Osteoblast (primary cell): Measurements from ENCODE around the gene RAP1B. TPM values are rescaled to one million over a fixed set of nuclear protein-coding genes. Genes with fewer than 3 reads are reported as not detected.

Experiments used
- DNase-seq: peaks from one replicate; pipeline ENCODE4 v3.0.0; 2011; ENCODE audit warnings: low spot score, mixed read lengths; ENCODE audit not compliant: insufficient read length; ENCODE audit errors: missing footprints
- H2AFZ ChIP-seq: 2 replicates; pipeline ENCODE4 v1.6.0; 2011; ENCODE audit warnings: mild to moderate bottlenecking, low read length
- H3K27ac ChIP-seq: 2 replicates; pipeline ENCODE4 v1.5.1; 2011; ENCODE audit warnings: mild to moderate bottlenecking, low read depth, low read length, moderate library complexity
- H3K27me3 ChIP-seq: 2 replicates; pipeline ENCODE4 v1.6.0; 2012; ENCODE audit warnings: mild to moderate bottlenecking, control low read depth, inconsistent platforms, low read length, moderate library complexity; ENCODE audit not compliant: insufficient read depth
- H3K36me3 ChIP-seq: 2 replicates; pipeline ENCODE4 v1.5.1; 2011; ENCODE audit warnings: mild to moderate bottlenecking, low read length, control low read depth, moderate library complexity; ENCODE audit not compliant: insufficient read depth
- H3K4me1 ChIP-seq: 2 replicates; pipeline ENCODE4 v1.5.1; 2011; ENCODE audit warnings: mild to moderate bottlenecking, low read length, control low read depth, moderate library complexity; ENCODE audit not compliant: insufficient read depth
- H3K4me2 ChIP-seq: 2 replicates; pipeline ENCODE4 v1.6.0; 2011; ENCODE audit warnings: mild to moderate bottlenecking, low read length; ENCODE audit not compliant: insufficient read depth
- H3K4me3 ChIP-seq: fragments of 200-600 bp; sonication (generic); 3 replicates; pipeline ENCODE4 v1.5.1; 2012; ENCODE audit warnings: mild to moderate bottlenecking, low read length, inconsistent platforms; ENCODE audit not compliant: insufficient read depth
- H3K79me2 ChIP-seq: 2 replicates; pipeline ENCODE4 v1.6.0; 2012; ENCODE audit warnings: mild to moderate bottlenecking, low read length, control low read depth, inconsistent platforms; ENCODE audit not compliant: insufficient read depth
- H3K9me3 ChIP-seq: 2 replicates; pipeline ENCODE4 v1.5.1; 2011; ENCODE audit warnings: low read depth, low read length, control low read depth
- H4K20me1 ChIP-seq: 2 replicates; pipeline ENCODE4 v1.6.0; 2012; ENCODE audit warnings: mild to moderate bottlenecking, low read length, control low read depth; ENCODE audit not compliant: insufficient read depth
- total RNA-seq: library from RNA; depleted of rRNA; stranded (reverse); fragments of >200 nt; gene quantifications from 2 replicates; pipeline ENCODE4 v1.2.3, GENCODE V29; 2012
- TF ChIP-seq, protein P1 (sequence below): IDR thresholded peaks from 2 replicates; pipeline ENCODE4 v1.5.1; 2011; ENCODE audit warnings: mild to moderate bottlenecking, low read depth, low read length, moderate library complexity; ENCODE audit errors: extremely low read depth

RAP1B gene
- total RNA-seq, 1 donor = 243 TPM

DNA sequence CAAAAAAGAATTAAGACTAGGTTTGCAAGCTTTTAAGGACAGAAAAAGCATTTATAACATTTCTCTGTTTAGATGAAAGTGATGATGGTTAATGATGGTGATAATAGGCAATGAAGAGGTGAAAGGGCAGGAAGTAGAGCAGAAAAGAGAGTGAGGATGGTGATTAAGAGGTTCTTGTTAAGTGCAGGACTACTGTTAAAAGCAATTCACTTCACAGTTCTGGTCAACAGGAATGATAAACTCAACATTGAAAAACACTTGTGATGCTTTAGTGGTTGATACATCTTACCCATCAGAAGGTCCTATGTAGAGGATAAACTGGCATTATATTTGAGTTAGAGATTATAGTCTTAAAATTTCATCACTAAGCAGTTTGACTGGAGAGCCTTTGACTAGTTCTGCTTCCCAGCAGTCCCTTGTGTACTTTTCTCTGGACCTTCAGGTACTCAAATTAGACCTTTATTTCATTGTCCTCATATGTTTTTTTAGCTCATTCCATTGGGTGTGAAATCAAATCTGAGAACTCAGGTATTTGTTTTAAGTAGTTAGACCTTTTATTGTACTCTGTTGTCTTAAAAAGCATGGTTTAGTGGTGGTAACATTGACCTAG lies 10.9 kb downstream of the RAP1B start:
- DNase-seq = no peak
- Histone ChIP-seq H3K4me1 (peaks cover 68% of the 10 kb centered on the region), H3K4me2 (peak overlapping the region; percentile 6), H3K27me3 (no peaks in the 10 kb centered on the region), H3K27ac (peak overlapping the region; percentile 60), H3K79me2 (peaks cover 97% of the 10 kb centered on the region), H4K20me1 (peaks cover 74% of the 10 kb centered on the region), H3K4me3 (no peak overlapping the region), H3K36me3 (peaks cover 11% of the 10 kb centered on the region), H3K9me3 (no peaks in the 10 kb centered on the region), H2AFZ (no peak overlapping the region)
- TF ChIP-seq, protein P1, sequence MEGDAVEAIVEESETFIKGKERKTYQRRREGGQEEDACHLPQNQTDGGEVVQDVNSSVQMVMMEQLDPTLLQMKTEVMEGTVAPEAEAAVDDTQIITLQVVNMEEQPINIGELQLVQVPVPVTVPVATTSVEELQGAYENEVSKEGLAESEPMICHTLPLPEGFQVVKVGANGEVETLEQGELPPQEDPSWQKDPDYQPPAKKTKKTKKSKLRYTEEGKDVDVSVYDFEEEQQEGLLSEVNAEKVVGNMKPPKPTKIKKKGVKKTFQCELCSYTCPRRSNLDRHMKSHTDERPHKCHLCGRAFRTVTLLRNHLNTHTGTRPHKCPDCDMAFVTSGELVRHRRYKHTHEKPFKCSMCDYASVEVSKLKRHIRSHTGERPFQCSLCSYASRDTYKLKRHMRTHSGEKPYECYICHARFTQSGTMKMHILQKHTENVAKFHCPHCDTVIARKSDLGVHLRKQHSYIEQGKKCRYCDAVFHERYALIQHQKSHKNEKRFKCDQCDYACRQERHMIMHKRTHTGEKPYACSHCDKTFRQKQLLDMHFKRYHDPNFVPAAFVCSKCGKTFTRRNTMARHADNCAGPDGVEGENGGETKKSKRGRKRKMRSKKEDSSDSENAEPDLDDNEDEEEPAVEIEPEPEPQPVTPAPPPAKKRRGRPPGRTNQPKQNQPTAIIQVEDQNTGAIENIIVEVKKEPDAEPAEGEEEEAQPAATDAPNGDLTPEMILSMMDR = no peak

DNA sequence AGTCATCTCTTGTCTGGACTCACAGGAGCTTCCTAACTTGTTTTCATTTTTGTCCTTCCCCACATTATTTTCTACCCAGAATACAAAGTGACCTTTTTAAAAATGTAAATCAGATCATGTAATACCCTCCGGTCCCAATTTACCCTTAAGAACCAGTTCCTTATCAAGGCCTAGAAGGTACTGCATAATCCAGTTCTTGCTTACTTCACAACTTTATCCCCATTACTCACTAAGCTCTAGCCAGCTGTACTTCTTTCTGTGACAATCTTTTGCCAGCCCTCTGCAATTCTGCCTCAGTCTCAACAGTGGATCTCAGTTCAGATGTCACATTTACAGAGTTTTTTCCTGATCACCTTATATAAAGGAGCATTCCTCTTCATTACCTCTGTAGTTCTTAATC lies 11.6 kb downstream of the RAP1B start:
- TF ChIP-seq, protein P1 = no peak
- DNase-seq = no peak
- Histone ChIP-seq H3K27ac (peak overlapping the region; percentile 60), H3K9me3 (no peaks in the 10 kb centered on the region), H3K4me3 (no peak overlapping the region), H3K36me3 (peaks cover 18% of the 10 kb centered on the region), H2AFZ (no peak overlapping the region), H4K20me1 (peaks cover 80% of the 10 kb centered on the region), H3K79me2 (peaks cover 98% of the 10 kb centered on the region), H3K27me3 (no peaks in the 10 kb centered on the region), H3K4me2 (peak overlapping the region; percentile 6), H3K4me1 (peaks cover 62% of the 10 kb centered on the region)

DNA sequence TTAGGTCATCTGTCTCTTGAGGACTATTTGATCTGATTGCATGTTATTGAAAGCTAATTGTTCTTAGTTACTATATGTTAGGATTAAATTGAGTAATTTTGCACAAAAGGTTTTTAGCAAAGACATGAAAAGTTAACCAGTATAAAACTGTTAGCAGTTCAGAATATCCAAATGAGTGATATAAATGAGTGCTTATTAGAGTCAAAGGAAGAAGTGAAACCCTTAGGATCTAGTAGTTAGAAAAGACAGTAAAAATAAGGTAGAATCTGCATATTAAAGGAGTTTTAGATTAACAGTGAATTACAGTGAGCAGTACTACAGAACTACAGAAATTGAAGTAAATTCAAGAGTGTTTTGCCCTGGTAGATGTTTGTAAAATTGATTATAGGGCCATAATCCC lies 12.4 kb downstream of the RAP1B start:
- Histone ChIP-seq H3K4me1 (peaks cover 54% of the 10 kb centered on the region), H3K9me3 (no peaks in the 10 kb centered on the region), H3K27ac (peak overlapping the region; percentile 60), H3K4me3 (no peak overlapping the region), H3K36me3 (peaks cover 26% of the 10 kb centered on the region), H3K79me2 (peaks cover 100% of the 10 kb centered on the region), H2AFZ (no peak overlapping the region), H3K4me2 (no peak overlapping the region), H4K20me1 (peaks cover 83% of the 10 kb centered on the region), H3K27me3 (no peaks in the 10 kb centered on the region)
- TF ChIP-seq, protein P1 = no peak
- no peak for DNase-seq

DNA sequence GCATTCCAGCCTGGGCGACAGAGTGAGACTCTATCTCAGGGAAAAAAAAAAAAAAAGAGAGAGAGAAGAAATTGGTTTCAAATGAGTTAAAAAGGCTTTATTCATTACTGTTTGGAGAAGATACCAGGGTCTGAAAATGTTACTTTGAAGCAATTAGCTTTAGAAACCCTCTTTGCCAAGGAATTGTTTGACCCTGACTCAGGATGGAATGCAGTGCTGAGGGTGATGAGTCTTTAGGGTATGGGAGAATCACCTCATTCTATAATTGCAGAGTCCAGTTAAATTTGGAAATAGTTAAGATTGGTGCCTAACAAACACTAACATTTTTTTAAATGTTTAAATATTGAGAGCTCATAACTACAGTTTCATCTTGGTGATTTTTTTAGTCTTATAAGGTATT lies 13.3 kb downstream of the RAP1B start:
- DNase-seq = no peak
- Histone ChIP-seq H3K79me2 (peaks cover 100% of the 10 kb centered on the region), H4K20me1 (peaks cover 76% of the 10 kb centered on the region), H3K9me3 (no peaks in the 10 kb centered on the region), H3K36me3 (peaks cover 32% of the 10 kb centered on the region), H3K4me2 (no peak overlapping the region), H3K4me3 (no peak overlapping the region), H3K4me1 (peaks cover 44% of the 10 kb centered on the region), H3K27ac (peak overlapping the region; percentile 60), H2AFZ (no peak overlapping the region), H3K27me3 (no peaks in the 10 kb centered on the region)
- TF ChIP-seq, protein P1 = no peak
